ENCODE data around the gene ZCCHC10. TPM values are rescaled to one million over a fixed set of nuclear protein-coding genes. Genes with fewer than 3 reads are reported as not detected.
A peak's percentile ranks its signal among the peaks of the same experiment; 100 is the strongest.

Gene ZCCHC10
- total and polyA plus RNA-seq, 9 of the 15 experiments (the other 6 are each of a cell fraction or from before 2014, with no cell fraction given), result 11.9 to 146 (median 51.8) TPM

- TF ChIP-seq REST (IDR thresholded peaks at IDR 0.05; ENCODE audit: borderline replicate concordance) (no peak), REST (CRISPR knock-in tag; IDR thresholded peaks at IDR 0.05; ENCODE audit: low read depth) (no peak), ELK3 (CRISPR knock-in tag; IDR thresholded peaks at IDR 0.05) (no peak), ZNF696 (CRISPR knock-in tag; conservative IDR thresholded peaks at IDR 0.05) (no peak), HNRNPK (IDR thresholded peaks at IDR 0.05; ENCODE audit: low read depth, low read length, poor library complexity, severe bottlenecking) (no peak), BRD9 (IDR thresholded peaks at IDR 0.05; ENCODE audit: low read depth, partially characterized antibody) (peak; percentile 25), CHD2 (IDR thresholded peaks at IDR 0.05; ENCODE audit: low read depth, low read length) (peak; percentile 59), PHF8 (IDR thresholded peaks at IDR 0.05; ENCODE audit: borderline replicate concordance, low read length) (no peak; the same call in 1 of the 2 replicates), JUN (IDR thresholded peaks at IDR 0.05; ENCODE audit: borderline replicate concordance, low read depth, low read length) (peak; percentile 8; the same call in 1 of the 2 replicates), JUN (CRISPR knock-in tag; IDR thresholded peaks at IDR 0.05; ENCODE audit: borderline replicate concordance) (no peak; the same call in 1 of the 2 replicates), ZNF518B (CRISPR knock-in tag; IDR thresholded peaks at IDR 0.05) (no peak), TEAD1 (CRISPR knock-in tag; IDR thresholded peaks at IDR 0.05) (no peak; a peak in 2 of 4 replicates), CBX1 (IDR thresholded peaks at IDR 0.05; ENCODE audit: low read depth) (peak; percentile 68; the same call in 1 of the 2 replicates)
Measured at GRCh38 chr5:133052317-133053175, 26.2 kb upstream of the ZCCHC10 start (continued).
